Smooth muscle cell (in vitro differentiated cells): ENCODE data around the gene SLC22A23. TPM values are rescaled to one million over a fixed set of nuclear protein-coding genes. Genes with fewer than 3 reads are reported as not detected.

Experiments used
- DNase-seq: peaks from one replicate; lab custom pipeline; 2025; ENCODE audit not compliant: unreplicated experiment; lab: John Stamatoyannopoulos, UW
- H2AFZ ChIP-seq: fragments of 200-600 bp; sonication (generic); 2 replicates; pipeline ENCODE4 v1.6.0; 2016; ENCODE audit warnings: antibody characterized with exemption, low read depth, mild to moderate bottlenecking
- H3F3A ChIP-seq: fragments of 200-600 bp; sonication (generic); 2 replicates; pipeline ENCODE4 v1.6.0; 2017; ENCODE audit warnings: antibody characterized with exemption, low read depth
- H3K27ac ChIP-seq: fragments of 200-600 bp; sonication (generic); 2 replicates; pipeline ENCODE4 v1.5.1; 2016; ENCODE audit warnings: low read depth, mild to moderate bottlenecking
- H3K27me3 ChIP-seq: fragments of 200-600 bp; sonication (generic); 2 replicates; pipeline ENCODE4 v1.6.1; 2016; ENCODE audit warnings: low read depth, mild to moderate bottlenecking
- H3K36me3 ChIP-seq: fragments of 200-600 bp; sonication (generic); 2 replicates; pipeline ENCODE4 v1.5.1; 2016; ENCODE audit warnings: low read depth
- H3K4me1 ChIP-seq: fragments of 200-600 bp; sonication (generic); 2 replicates; pipeline ENCODE4 v1.5.1; 2016; ENCODE audit warnings: low read depth
- H3K4me2 ChIP-seq: fragments of 200-600 bp; sonication (generic); 2 replicates; pipeline ENCODE4 v1.6.0; 2016; ENCODE audit warnings: mild to moderate bottlenecking
- H3K4me3 ChIP-seq: fragments of 200-600 bp; sonication (generic); 2 replicates; pipeline ENCODE4 v1.5.1; 2016; ENCODE audit warnings: mild to moderate bottlenecking
- H3K79me2 ChIP-seq: fragments of 200-600 bp; sonication (generic); 2 replicates; pipeline ENCODE4 v1.6.0; 2016; ENCODE audit warnings: low read depth, mild to moderate bottlenecking
- H3K9ac ChIP-seq: fragments of 200-600 bp; sonication (generic); 2 replicates; pipeline ENCODE4 v1.6.0; 2016; ENCODE audit warnings: low read depth
- H3K9me3 ChIP-seq: fragments of 200-600 bp; sonication (generic); replicated peaks from 2 replicates; pipeline ENCODE4 v1.5.1; 2016; ENCODE audit warnings: low read depth
- H4K20me1 ChIP-seq: fragments of 200-600 bp; sonication (generic); 2 replicates; pipeline ENCODE4 v1.6.0; 2016; ENCODE audit warnings: low read depth
- CTCF ChIP-seq: fragments of 200-600 bp; sonication (generic); IDR thresholded peaks from 2 replicates; pipeline ENCODE4 v1.5.1; 2017; ENCODE audit warnings: borderline replicate concordance, mild to moderate bottlenecking, antibody characterized with exemption; ENCODE audit not compliant: insufficient read depth, poor library complexity, severe bottlenecking
- WGBS: methylation state at CpG from one replicate; pipeline ENCODE4 v1.1.7; 2016; ENCODE audit warnings: low lambda C conversion rate; 5-methylcytosine and 5-hydroxymethylcytosine counted together
- polyA plus RNA-seq: library from polyadenylated mRNA; unstranded; fragments of >200 nt; fragmentation: Nextera tagmentation; extraction: Ambion mirVana; gene quantifications from 2 replicates; pipeline ENCODE4 v1.2.1, GENCODE V29; 2016
- total RNA-seq: library from RNA; depleted of rRNA; stranded (reverse); fragments of >200 nt; gene quantifications from 2 replicates; pipeline ENCODE4 v1.2.3, GENCODE V29; 2014

SLC22A23 gene
- total and polyA plus RNA-seq, 2 experiments from 2014 or later: 1.6 to 3.8 TPM

DNA sequence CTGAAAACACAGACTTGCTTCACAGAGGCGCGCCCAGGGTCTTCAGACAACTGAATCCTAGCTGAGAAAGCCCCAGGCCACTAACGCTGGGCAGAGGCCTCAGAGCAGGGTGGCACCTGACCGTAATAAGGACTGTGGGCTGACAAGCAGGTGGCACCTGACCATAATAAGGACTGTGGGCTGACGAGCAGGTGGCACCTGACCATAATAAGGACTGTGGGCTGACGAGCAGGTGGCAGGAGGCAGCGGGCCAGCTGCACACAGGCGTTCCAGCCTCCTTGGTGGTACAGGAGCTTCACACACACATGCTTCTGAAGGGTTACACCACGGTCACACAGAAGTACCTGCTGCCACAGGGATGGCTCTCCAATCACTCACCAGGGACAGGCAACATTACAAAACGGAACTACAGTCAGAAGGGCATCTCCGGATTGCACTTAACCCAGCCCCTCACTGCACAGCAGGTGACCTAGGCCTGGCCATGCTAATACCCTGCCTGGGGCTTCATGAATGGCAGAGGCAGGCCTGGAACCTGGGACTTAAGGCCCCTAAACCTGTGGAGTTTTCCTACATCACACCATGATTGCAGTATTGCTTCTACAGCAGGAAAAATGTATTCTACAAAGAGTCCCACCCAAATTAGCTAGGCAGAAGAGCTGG is 147.3 kb downstream of the SLC22A23 start:
- no peaks in the 10 kb centered on the region for H3K4me1 ChIP-seq
- H2AFZ ChIP-seq: no peak overlapping the region
- 92% methylated on average over 11 of the region's 11 CpGs for WGBS
- no peak overlapping the region for H3K4me2 ChIP-seq
- H3K4me3 ChIP-seq: no peak overlapping the region
- H3K9me3 ChIP-seq: no peaks in the 10 kb centered on the region
- TF ChIP-seq CTCF: no peak
- no peak overlapping the region for H3K27ac ChIP-seq
- H4K20me1 ChIP-seq: no peaks in the 10 kb centered on the region
- peaks cover 4% of the 10 kb centered on the region for H3K27me3 ChIP-seq
- no peaks in the 10 kb centered on the region for H3K79me2 ChIP-seq
- DNase-seq: no peak
- H3F3A ChIP-seq: no peaks in the 10 kb centered on the region
- no peak overlapping the region for H3K9ac ChIP-seq
- no peaks in the 10 kb centered on the region for H3K36me3 ChIP-seq

DNA sequence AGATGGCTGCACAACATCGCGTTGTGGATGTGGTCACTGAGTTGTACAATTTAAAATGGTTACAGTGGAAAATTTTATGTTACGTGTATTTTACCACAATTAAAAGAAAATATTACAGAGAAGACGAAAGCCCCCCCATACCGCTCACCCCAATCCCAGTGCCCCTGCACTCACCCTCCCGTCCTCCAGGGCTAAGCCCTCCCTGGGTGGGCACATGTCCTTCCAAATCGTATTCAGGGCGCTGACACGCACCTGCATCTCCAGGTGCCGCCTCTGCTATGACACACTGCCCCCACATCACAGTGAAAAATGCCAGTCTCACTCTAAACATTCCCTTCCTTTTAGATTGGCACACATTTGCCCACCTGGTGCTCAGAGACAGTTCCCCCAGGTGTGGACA is 148.7 kb downstream of the SLC22A23 start:
- Histone ChIP-seq H3F3A (no peaks in the 10 kb centered on the region), H3K4me3 (no peak overlapping the region), H2AFZ (no peak overlapping the region), H3K4me2 (no peak overlapping the region), H3K79me2 (no peaks in the 10 kb centered on the region), H3K27ac (no peak overlapping the region), H3K27me3 (peaks cover 4% of the 10 kb centered on the region), H3K4me1 (no peaks in the 10 kb centered on the region), H3K9ac (no peak overlapping the region), H3K9me3 (no peaks in the 10 kb centered on the region), H4K20me1 (no peaks in the 10 kb centered on the region), H3K36me3 (no peaks in the 10 kb centered on the region)
- no peak for TF ChIP-seq CTCF
- no peak for DNase-seq
- 98% methylated on average over 10 of the region's 10 CpGs for WGBS

GRCh38 chr6:3307436-3307835 is 149.4 kb downstream of the SLC22A23 start:
- WGBS: 96% methylated on average over 12 of the region's 12 CpGs

More at GRCh38 chr6:3307436-3307835, 149.4 kb downstream of the SLC22A23 start:
- no peak overlapping the region for H3K27ac ChIP-seq
- peaks cover 4% of the 10 kb centered on the region for H3K27me3 ChIP-seq
- H4K20me1 ChIP-seq: no peaks in the 10 kb centered on the region
- TF ChIP-seq CTCF: no peak
- no peak overlapping the region for H3K4me3 ChIP-seq
- H3K36me3 ChIP-seq: no peaks in the 10 kb centered on the region
- no peaks in the 10 kb centered on the region for H3K4me1 ChIP-seq
- DNase-seq: no peak
- no peaks in the 10 kb centered on the region for H3K9me3 ChIP-seq
- no peak overlapping the region for H3K4me2 ChIP-seq
- H2AFZ ChIP-seq: no peak overlapping the region
- no peak overlapping the region for H3K9ac ChIP-seq
- H3F3A ChIP-seq: no peaks in the 10 kb centered on the region
- H3K79me2 ChIP-seq: no peaks in the 10 kb centered on the region
